Vagina (tissue), 2 donors: ENCODE results near the gene INTS6L.

Source experiments
- CTCF ChIP-seq, 3 experiments: fragments of 450-650 bp in 2 of 3; fragments of 200-600 bp in 1 of 3; sonication (generic) in 1 of 3; IDR thresholded peaks; one replicate each; pipeline ENCODE4 v1.5.1; 2017 to 2019; ENCODE audit warnings: antibody characterized with exemption in 3 of 3, mild to moderate bottlenecking in 2 of 3, moderate library complexity in 2 of 3
- POLR2AphosphoS5 ChIP-seq, 2 donors: sonication (generic); formaldehyde crosslinking; IDR thresholded peaks; one replicate each; pipeline ENCODE4 v1.9.0; 2017; ENCODE audit warnings: antibody characterized with exemption in 2 of 2, mild to moderate bottlenecking in 2 of 2, low read depth in 1 of 2; ENCODE audit not compliant: insufficient read depth in 1 of 2

GRCh38 chrX:135522878-135523693 is 2.6 kb downstream of the INTS6L start:
- TF ChIP-seq POLR2AphosphoS5 (IDR thresholded peaks at IDR 0.05; ENCODE audit: insufficient read depth in 1 of 2, low read depth in 1 of 2) (no peak), CTCF (IDR thresholded peaks at IDR 0.05) (no peak)
